Measurements from ENCODE around the gene GPAT3. TPM values are rescaled to one million over a fixed set of nuclear protein-coding genes. Genes with fewer than 3 reads are reported as not detected.
A peak's percentile ranks its signal among the peaks of the same experiment; 100 is the strongest.
"Not testable (repeated sequence)": the region's sequence is repeated elsewhere in the genome, so short reads cannot be mapped to it uniquely, and the experiment has no call there.

Gene GPAT3
- total RNA-seq, 2 experiments from 2014 or later = 4.1 to 4.2 TPM

- ChIA-PET POLR2A (no interaction called here), CTCF (no interaction called here)
- no peaks in the 10 kb centered on the region for H3K36me3 Mint-ChIP-seq (ENCODE audit: low read depth)
- peaks cover 33% of the 10 kb centered on the region for H3K9me3 Mint-ChIP-seq
- no peak overlapping the region for H3K27ac Mint-ChIP-seq
- no peak for DNase-seq
- H3K4me1 Mint-ChIP-seq = peaks cover 2% of the 10 kb centered on the region
- peaks cover 32% of the 10 kb centered on the region for H3K27me3 Mint-ChIP-seq
- H3K4me3 Mint-ChIP-seq = no peak overlapping the region
These were observed 78.1 kb downstream of the GPAT3 start for GRCh38 chr4:83613994-83614393.

- DNase-seq = no peak
- H3K36me3 Mint-ChIP-seq (ENCODE audit: low read depth) = no peaks in the 10 kb centered on the region
- H3K9me3 Mint-ChIP-seq = peaks cover 38% of the 10 kb centered on the region
- ChIA-PET POLR2A (no interaction called here), CTCF (interaction anchor here (0.6 kb wide), 1 partner anchor 301 kb away, joined by 3 read pairs; no protein-coding TSS in a partner anchor)
- H3K4me3 Mint-ChIP-seq = no peak overlapping the region
- H3K27me3 Mint-ChIP-seq = peaks cover 23% of the 10 kb centered on the region
- H3K27ac Mint-ChIP-seq = no peak overlapping the region
- peaks cover 7% of the 10 kb centered on the region for H3K4me1 Mint-ChIP-seq
These were observed 80.3 kb downstream of the GPAT3 start for GRCh38 chr4:83616252-83616651.

GRCh38 chr4:83617371-83618035 is 81.6 kb downstream of the GPAT3 start:
- Mint-ChIP-seq H3K27ac (no peak overlapping the region), H3K4me3 (no peak overlapping the region), H3K36me3 (ENCODE audit: low read depth) (peaks cover 2% of the 10 kb centered on the region), H3K9me3 (peaks cover 39% of the 10 kb centered on the region), H3K4me1 (peaks cover 7% of the 10 kb centered on the region), H3K27me3 (peaks cover 16% of the 10 kb centered on the region)
- no peak for DNase-seq
- ChIA-PET CTCF (interaction anchor here (0.5 kb wide), 1 partner anchor 24 kb away, joined by 3 read pairs; no protein-coding TSS in a partner anchor), POLR2A (no interaction called here)

GRCh38 chr4:83618431-83618830 is 82.5 kb downstream of the GPAT3 start:
- Mint-ChIP-seq H3K36me3 (ENCODE audit: low read depth) (peaks cover 2% of the 10 kb centered on the region), H3K4me1 (peaks cover 7% of the 10 kb centered on the region), H3K27me3 (peaks cover 11% of the 10 kb centered on the region), H3K27ac (no peak overlapping the region), H3K9me3 (peaks cover 33% of the 10 kb centered on the region), H3K4me3 (no peak overlapping the region)
- ChIA-PET CTCF (interaction anchor here (0.5 kb wide), 1 partner anchor 24 kb away, joined by 3 read pairs; no protein-coding TSS in a partner anchor), POLR2A (no interaction called here)
- no peak for DNase-seq

GRCh38 chr4:83618991-83619645 is 83.2 kb downstream of the GPAT3 start:
- DNase-seq = no peak
- H3K4me1 Mint-ChIP-seq = peaks cover 7% of the 10 kb centered on the region
- POLR2A ChIA-PET = no interaction called here

GRCh38 chr4:83622127-83622526 is 86.2 kb downstream of the GPAT3 start:
- H3K27ac Mint-ChIP-seq; POLR2A ChIA-PET; CTCF ChIA-PET; DNase-seq; H3K4me1 Mint-ChIP-seq; H3K36me3 Mint-ChIP-seq (ENCODE audit: low read depth); H3K4me3 Mint-ChIP-seq: not testable (repeated sequence)
- H3K9me3 Mint-ChIP-seq = peaks cover 20% of the 10 kb centered on the region
- H3K27me3 Mint-ChIP-seq = peaks cover 14% of the 10 kb centered on the region

More at GRCh38 chr4:83618991-83619645, 83.2 kb downstream of the GPAT3 start:
- peaks cover 29% of the 10 kb centered on the region for H3K9me3 Mint-ChIP-seq
- H3K36me3 Mint-ChIP-seq (ENCODE audit: low read depth) = peaks cover 2% of the 10 kb centered on the region
- no peak overlapping the region for H3K27ac Mint-ChIP-seq
- CTCF ChIA-PET = no interaction called here
- H3K27me3 Mint-ChIP-seq = peaks cover 8% of the 10 kb centered on the region
- no peak overlapping the region for H3K4me3 Mint-ChIP-seq

GRCh38 chr4:83625821-83626220 is 89.9 kb downstream of the GPAT3 start:
- Mint-ChIP-seq H3K4me1 (peaks cover 2% of the 10 kb centered on the region), H3K36me3 (ENCODE audit: low read depth) (peaks cover 2% of the 10 kb centered on the region), H3K27ac (no peak overlapping the region), H3K27me3 (peaks cover 15% of the 10 kb centered on the region), H3K9me3 (peaks cover 13% of the 10 kb centered on the region), H3K4me3 (no peak overlapping the region)
- CTCF ChIA-PET = no interaction called here
- no peak for DNase-seq
- POLR2A ChIA-PET = no interaction called here

- ChIA-PET POLR2A (no interaction called here), CTCF (no interaction called here)
- peaks cover 15% of the 10 kb centered on the region for H3K27me3 Mint-ChIP-seq
- H3K36me3 Mint-ChIP-seq (ENCODE audit: low read depth) = peaks cover 2% of the 10 kb centered on the region
- H3K9me3 Mint-ChIP-seq = peaks cover 11% of the 10 kb centered on the region
- no peak overlapping the region for H3K4me3 Mint-ChIP-seq
- H3K4me1 Mint-ChIP-seq = peaks cover 2% of the 10 kb centered on the region
- no peak for DNase-seq
- no peak overlapping the region for H3K27ac Mint-ChIP-seq
These were observed 90.4 kb downstream of the GPAT3 start for GRCh38 chr4:83626245-83626836.

GRCh38 chr4:83629945-83630721 is 94.2 kb downstream of the GPAT3 start:
- ChIA-PET POLR2A (no interaction called here), CTCF (interaction anchor here (0.6 to 2.0 kb wide), 6 partner anchors 15 to 138 kb away, joined by 3 to 4 read pairs (median 4); no protein-coding TSS in a partner anchor)
- DNase-seq = no peak
- Mint-ChIP-seq H3K36me3 (ENCODE audit: low read depth) (no peaks in the 10 kb centered on the region), H3K4me3 (no peak overlapping the region), H3K4me1 (peaks cover 2% of the 10 kb centered on the region), H3K9me3 (no peaks in the 10 kb centered on the region), H3K27ac (no peak overlapping the region), H3K27me3 (peaks cover 24% of the 10 kb centered on the region)

GRCh38 chr4:83631066-83631465 is 95.2 kb downstream of the GPAT3 start:
- no peak for DNase-seq
- ChIA-PET CTCF (interaction anchor here (1.1 to 2.0 kb wide), 3 partner anchors 14 to 122 kb away, joined by 3 to 4 read pairs (median 4); no protein-coding TSS in a partner anchor), POLR2A (no interaction called here)
- Mint-ChIP-seq H3K9me3 (no peaks in the 10 kb centered on the region), H3K4me1 (peaks cover 2% of the 10 kb centered on the region), H3K27ac (no peak overlapping the region), H3K4me3 (no peak overlapping the region), H3K27me3 (peaks cover 21% of the 10 kb centered on the region), H3K36me3 (ENCODE audit: low read depth) (no peaks in the 10 kb centered on the region)

GRCh38 chr4:83636930-83637329 is 101.0 kb downstream of the GPAT3 start:
- no peak overlapping the region for H3K4me3 Mint-ChIP-seq
- H3K27ac Mint-ChIP-seq = no peak overlapping the region
- CTCF ChIA-PET = no interaction called here
- H3K27me3 Mint-ChIP-seq = peaks cover 16% of the 10 kb centered on the region
- H3K9me3 Mint-ChIP-seq = no peaks in the 10 kb centered on the region
- no peak for DNase-seq
- H3K36me3 Mint-ChIP-seq (ENCODE audit: low read depth) = no peaks in the 10 kb centered on the region
- H3K4me1 Mint-ChIP-seq = no peaks in the 10 kb centered on the region
- POLR2A ChIA-PET = no interaction called here

GRCh38 chr4:83639849-83640493 is 104.1 kb downstream of the GPAT3 start:
- DNase-seq = peak; percentile 76
- Mint-ChIP-seq H3K9me3 (no peaks in the 10 kb centered on the region), H3K4me3 (no peak overlapping the region), H3K27me3 (peaks cover 9% of the 10 kb centered on the region), H3K36me3 (ENCODE audit: low read depth) (no peaks in the 10 kb centered on the region), H3K4me1 (peaks cover 1% of the 10 kb centered on the region), H3K27ac (no peak overlapping the region)
- ChIA-PET POLR2A (no interaction called here), CTCF (interaction anchor here (0.8 to 2.0 kb wide), 4 partner anchors 82 to 186 kb away, joined by 3 to 7 read pairs (median 3); no protein-coding TSS in a partner anchor)

All from activated CD4-positive, alpha-beta T cell treated with anti-CD3 and anti-CD28 coated beads, Interleukin-2, amount 10 ng/mL, durations not matched to agents 7 days and 5 days (primary cell).